ENCODE measurements around the gene AMELX. TPM values are rescaled to one million over a fixed set of nuclear protein-coding genes. Genes with fewer than 3 reads are reported as not detected.

The AMELX gene
- total and polyA plus RNA-seq, 2 donors (not counting 1 experiment from before 2014, with no cell fraction given) = not detected

DNA sequence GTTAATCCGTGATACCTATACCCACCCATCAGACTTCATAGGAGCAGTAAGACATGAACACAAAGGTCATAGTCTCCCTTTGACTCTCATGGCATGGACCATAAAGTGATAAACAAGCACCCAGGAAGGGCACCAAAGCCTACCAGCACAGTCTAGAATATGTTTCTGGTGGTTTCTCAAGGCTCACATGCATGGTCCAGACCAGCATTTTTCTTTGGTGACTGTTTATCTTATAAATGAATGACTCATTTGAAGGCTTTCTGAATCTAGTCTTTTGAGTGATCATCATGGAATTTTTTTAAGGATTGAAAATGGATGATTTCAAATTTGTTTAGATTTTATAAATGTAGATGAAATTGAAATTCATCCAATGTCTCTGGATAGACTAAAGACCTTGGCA is 32.0 kb upstream of the AMELX start:
- Histone ChIP-seq H3K9me3 (ENCODE audit: control insufficient read depth, insufficient read depth, low read depth, low read length) (no peaks in the 10 kb centered on the region), H3K27me3 (ENCODE audit: control insufficient read depth, insufficient read depth, low read length) (no peaks in the 10 kb centered on the region), H3K4me2 (ENCODE audit: extremely low read depth, insufficient read depth, low read length) (peak overlapping the region; percentile 23), H3K79me2 (ENCODE audit: control insufficient read depth, insufficient read depth, low read length) (no peaks in the 10 kb centered on the region), H3K4me1 (ENCODE audit: control insufficient read depth, extremely low read depth, insufficient read depth, low read length) (peaks cover 4% of the 10 kb centered on the region), H2AFZ (ENCODE audit: low read length) (no peak overlapping the region), H3K4me3 (replicated peaks in 1 of 4; ENCODE audit: control extremely low read depth in 1 of 4, insufficient read depth in 1 of 4, low read depth in 3 of 4, low read length in 4 of 4) (no peak overlapping the region), H3K27ac (ENCODE audit: insufficient read depth, low read length) (no peak overlapping the region), H3K9ac (ENCODE audit: insufficient read depth, low read length) (no peak overlapping the region), H3K36me3 (ENCODE audit: control insufficient read depth, insufficient read depth, low read length) (no peaks in the 10 kb centered on the region), H4K20me1 (ENCODE audit: control insufficient read depth, extremely low read depth, insufficient read depth, low read length) (no peaks in the 10 kb centered on the region)
- DNase-seq (ENCODE audit: low read depth in 2 of 2) = peak; percentile 66 to 71
- TF ChIP-seq EZH2 (IDR thresholded peaks at IDR 0.05; ENCODE audit: low read length, missing control alignments) = no peak
- TF ChIP-seq, protein P1, sequence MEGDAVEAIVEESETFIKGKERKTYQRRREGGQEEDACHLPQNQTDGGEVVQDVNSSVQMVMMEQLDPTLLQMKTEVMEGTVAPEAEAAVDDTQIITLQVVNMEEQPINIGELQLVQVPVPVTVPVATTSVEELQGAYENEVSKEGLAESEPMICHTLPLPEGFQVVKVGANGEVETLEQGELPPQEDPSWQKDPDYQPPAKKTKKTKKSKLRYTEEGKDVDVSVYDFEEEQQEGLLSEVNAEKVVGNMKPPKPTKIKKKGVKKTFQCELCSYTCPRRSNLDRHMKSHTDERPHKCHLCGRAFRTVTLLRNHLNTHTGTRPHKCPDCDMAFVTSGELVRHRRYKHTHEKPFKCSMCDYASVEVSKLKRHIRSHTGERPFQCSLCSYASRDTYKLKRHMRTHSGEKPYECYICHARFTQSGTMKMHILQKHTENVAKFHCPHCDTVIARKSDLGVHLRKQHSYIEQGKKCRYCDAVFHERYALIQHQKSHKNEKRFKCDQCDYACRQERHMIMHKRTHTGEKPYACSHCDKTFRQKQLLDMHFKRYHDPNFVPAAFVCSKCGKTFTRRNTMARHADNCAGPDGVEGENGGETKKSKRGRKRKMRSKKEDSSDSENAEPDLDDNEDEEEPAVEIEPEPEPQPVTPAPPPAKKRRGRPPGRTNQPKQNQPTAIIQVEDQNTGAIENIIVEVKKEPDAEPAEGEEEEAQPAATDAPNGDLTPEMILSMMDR (conservative IDR thresholded peaks at IDR 0.05 in 1 of 2, IDR thresholded peaks at IDR 0.05 in 1 of 2; ENCODE audit: low read depth in 1 of 2, low read length in 2 of 2) = no peak

DNA sequence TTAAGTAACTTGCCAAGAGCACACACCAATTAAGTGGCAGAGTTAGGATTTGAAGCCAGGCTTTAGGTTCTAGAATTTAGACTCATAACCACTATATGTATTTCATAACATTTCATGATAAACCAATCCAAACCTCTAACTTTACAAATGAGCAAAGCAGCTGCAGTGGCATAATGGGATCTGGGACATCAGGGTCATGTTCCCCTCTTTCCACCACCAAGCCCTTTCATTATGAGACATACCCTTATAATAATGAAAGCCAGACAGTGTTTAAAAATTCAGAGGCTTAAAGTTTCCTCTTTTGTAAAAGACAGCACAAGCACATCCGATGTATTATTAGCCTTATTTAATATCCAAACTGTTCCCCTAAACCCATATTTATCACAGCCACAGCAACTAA is 28.3 kb upstream of the AMELX start:
- Histone ChIP-seq H3K9me3 (ENCODE audit: control insufficient read depth, insufficient read depth, low read depth, low read length) (no peaks in the 10 kb centered on the region), H3K4me1 (ENCODE audit: control insufficient read depth, extremely low read depth, insufficient read depth, low read length) (peaks cover 4% of the 10 kb centered on the region), H3K36me3 (ENCODE audit: control insufficient read depth, insufficient read depth, low read length) (no peaks in the 10 kb centered on the region), H3K4me3 (replicated peaks in 1 of 4; ENCODE audit: control extremely low read depth in 1 of 4, insufficient read depth in 1 of 4, low read depth in 3 of 4, low read length in 4 of 4) (no peak overlapping the region), H3K79me2 (ENCODE audit: control insufficient read depth, insufficient read depth, low read length) (no peaks in the 10 kb centered on the region), H4K20me1 (ENCODE audit: control insufficient read depth, extremely low read depth, insufficient read depth, low read length) (no peaks in the 10 kb centered on the region), H3K27ac (ENCODE audit: insufficient read depth, low read length) (no peak overlapping the region), H3K9ac (ENCODE audit: insufficient read depth, low read length) (no peak overlapping the region), H2AFZ (ENCODE audit: low read length) (no peak overlapping the region), H3K27me3 (ENCODE audit: control insufficient read depth, insufficient read depth, low read length) (no peaks in the 10 kb centered on the region), H3K4me2 (ENCODE audit: extremely low read depth, insufficient read depth, low read length) (no peak overlapping the region)
- no peak for DNase-seq (ENCODE audit: low read depth in 2 of 2)
- TF ChIP-seq, protein P1 (conservative IDR thresholded peaks at IDR 0.05 in 1 of 2, IDR thresholded peaks at IDR 0.05 in 1 of 2; ENCODE audit: low read depth in 1 of 2, low read length in 2 of 2) = no peak
- no peak for TF ChIP-seq EZH2 (IDR thresholded peaks at IDR 0.05; ENCODE audit: low read length, missing control alignments)

DNA sequence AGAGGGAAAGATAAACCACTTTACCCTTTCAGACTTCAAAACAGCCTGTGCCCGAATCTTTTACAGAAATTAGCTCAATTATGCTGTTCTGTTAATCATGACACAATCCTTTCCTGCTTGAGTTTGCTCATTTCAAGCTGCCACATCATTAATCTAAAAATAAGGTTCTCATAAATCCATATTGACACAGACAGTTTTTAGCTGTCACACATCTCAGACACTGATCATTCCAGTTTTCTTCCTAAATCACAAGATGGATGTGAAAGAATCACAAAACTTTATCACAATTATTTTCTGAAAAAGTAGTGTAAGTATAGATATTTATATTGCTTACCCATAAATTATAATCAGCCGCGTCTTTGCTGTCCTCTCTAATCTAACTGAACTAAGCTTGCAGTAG is 27.9 kb upstream of the AMELX start:
- Histone ChIP-seq H3K9ac (ENCODE audit: insufficient read depth, low read length) (no peak overlapping the region), H3K27me3 (ENCODE audit: control insufficient read depth, insufficient read depth, low read length) (no peaks in the 10 kb centered on the region), H3K27ac (ENCODE audit: insufficient read depth, low read length) (no peak overlapping the region), H2AFZ (ENCODE audit: low read length) (no peak overlapping the region), H3K4me2 (ENCODE audit: extremely low read depth, insufficient read depth, low read length) (peak overlapping the region; percentile 68), H3K9me3 (ENCODE audit: control insufficient read depth, insufficient read depth, low read depth, low read length) (no peaks in the 10 kb centered on the region), H3K4me1 (ENCODE audit: control insufficient read depth, extremely low read depth, insufficient read depth, low read length) (peaks cover 4% of the 10 kb centered on the region), H3K79me2 (ENCODE audit: control insufficient read depth, insufficient read depth, low read length) (no peaks in the 10 kb centered on the region), H4K20me1 (ENCODE audit: control insufficient read depth, extremely low read depth, insufficient read depth, low read length) (no peaks in the 10 kb centered on the region), H3K36me3 (ENCODE audit: control insufficient read depth, insufficient read depth, low read length) (no peaks in the 10 kb centered on the region), H3K4me3 (replicated peaks in 1 of 4; ENCODE audit: control extremely low read depth in 1 of 4, insufficient read depth in 1 of 4, low read depth in 3 of 4, low read length in 4 of 4) (peak overlapping the region in 2 of 4 experiments; percentile 14 to 31)
- no peak for TF ChIP-seq EZH2 (IDR thresholded peaks at IDR 0.05; ENCODE audit: low read length, missing control alignments)
- TF ChIP-seq, protein P1 (conservative IDR thresholded peaks at IDR 0.05 in 1 of 2, IDR thresholded peaks at IDR 0.05 in 1 of 2; ENCODE audit: low read depth in 1 of 2, low read length in 2 of 2) = no peak
- DNase-seq (ENCODE audit: low read depth in 2 of 2) = no peak
